DND-41 (cell line): ENCODE data around the gene F7.

Experiments used
- ATAC-seq: fragments of 200-7000 bp; cut with Tn5 transposase; 3 replicates; pipeline ENCODE4 v1.9.1; 2021; ENCODE audit warnings: low read depth; ENCODE audit not compliant: insufficient read depth
- DNase-seq: peaks from one replicate; pipeline ENCODE4 v3.0.0-alpha.2; 2020
- H2AFZ ChIP-seq: 2 replicates; pipeline ENCODE4 v1.6.0; 2012; ENCODE audit warnings: low read depth, low read length
- H3K27ac ChIP-seq: 2 replicates; pipeline ENCODE4 v1.5.1; 2012; ENCODE audit warnings: low read length, inconsistent platforms
- H3K27me3 ChIP-seq: fragments of 200-600 bp; sonication (generic); 2 replicates; pipeline ENCODE4 v1.6.0; 2012; ENCODE audit warnings: low read length, mild to moderate bottlenecking, inconsistent platforms; ENCODE audit not compliant: insufficient read depth, poor library complexity
- H3K36me3 ChIP-seq: 2 replicates; pipeline ENCODE4 v1.5.1; 2012; ENCODE audit warnings: low read length, inconsistent platforms; ENCODE audit not compliant: insufficient read depth
- H3K4me1 ChIP-seq: 2 replicates; pipeline ENCODE4 v1.5.1; 2012; ENCODE audit warnings: mild to moderate bottlenecking, low read length; ENCODE audit not compliant: insufficient read depth
- H3K4me2 ChIP-seq: 2 replicates; pipeline ENCODE4 v1.6.0; 2012; ENCODE audit warnings: mild to moderate bottlenecking, moderate library complexity, low read length, inconsistent platforms; ENCODE audit not compliant: insufficient read depth
- H3K4me3 ChIP-seq, 2 experiments: fragments of 200-600 bp in 1 of 2; shearing (Covaris generic) in 1 of 2; 2 replicates each; pipeline ENCODE4 v1.5.1; 2012 to 2016; ENCODE audit warnings: inconsistent platforms in 2 of 2, low read length in 2 of 2, mild to moderate bottlenecking in 2 of 2, low read depth in 1 of 2, moderate library complexity in 1 of 2
- H3K79me2 ChIP-seq: 2 replicates; pipeline ENCODE4 v1.6.0; 2012; ENCODE audit warnings: low read length, inconsistent platforms; ENCODE audit not compliant: insufficient read depth
- H3K9ac ChIP-seq: 2 replicates; pipeline ENCODE4 v1.6.0; 2012; ENCODE audit warnings: low read depth, mild to moderate bottlenecking, inconsistent platforms, low read length, moderate library complexity
- H3K9me3 ChIP-seq: 2 replicates; pipeline ENCODE4 v1.5.1; 2012; ENCODE audit warnings: low read length, moderate library complexity, mild to moderate bottlenecking, inconsistent platforms; ENCODE audit not compliant: insufficient read depth, severe bottlenecking
- H4K20me1 ChIP-seq: 2 replicates; pipeline ENCODE4 v1.6.0; 2012; ENCODE audit warnings: low read length; ENCODE audit not compliant: insufficient read depth
- CTCF ChIP-seq: IDR thresholded peaks from 2 replicates; pipeline ENCODE4 v1.5.1; 2012; ENCODE audit warnings: borderline replicate concordance, low read length, moderate library complexity, mild to moderate bottlenecking; ENCODE audit not compliant: poor library complexity, severe bottlenecking; ENCODE audit errors: extremely low read depth
- EZH2 ChIP-seq: IDR thresholded peaks from 3 replicates; pipeline ENCODE4 v1.6.1; 2012; ENCODE audit warnings: borderline replicate concordance, low read depth, mild to moderate bottlenecking, moderate library complexity, low read length, inconsistent platforms; ENCODE audit not compliant: severe bottlenecking

F7 gene

GRCh38 chr13:113112893-113113845 is 7.6 kb downstream of the F7 start:
- no peaks in the 10 kb centered on the region for H4K20me1 ChIP-seq
- H3K9ac ChIP-seq = no peak overlapping the region
- no peak overlapping the region for H3K4me2 ChIP-seq
- no peaks in the 10 kb centered on the region for H3K9me3 ChIP-seq
- no peaks in the 10 kb centered on the region for H3K27me3 ChIP-seq
- no peaks in the 10 kb centered on the region for H3K36me3 ChIP-seq
- no peak overlapping the region for H2AFZ ChIP-seq
- no peak overlapping the region for H3K4me3 ChIP-seq
- H3K27ac ChIP-seq = no peak overlapping the region
- ATAC-seq = peak; percentile 53; the same call in 2 of the 3 replicates
- TF ChIP-seq EZH2 (no peak), CTCF (no peak)
- no peaks in the 10 kb centered on the region for H3K79me2 ChIP-seq
- H3K4me1 ChIP-seq = no peaks in the 10 kb centered on the region
- DNase-seq = no peak

GRCh38 chr13:113113846-113114271 is 8.3 kb downstream of the F7 start:
- ATAC-seq (no peak), DNase-seq (no peak)
- H2AFZ ChIP-seq = no peak overlapping the region
- no peaks in the 10 kb centered on the region for H3K36me3 ChIP-seq
- no peak overlapping the region for H3K27ac ChIP-seq
- H3K79me2 ChIP-seq = no peaks in the 10 kb centered on the region
- TF ChIP-seq EZH2 = no peak
- TF ChIP-seq CTCF = no peak
- no peaks in the 10 kb centered on the region for H4K20me1 ChIP-seq
- H3K9me3 ChIP-seq = no peaks in the 10 kb centered on the region
- H3K4me3 ChIP-seq = no peak overlapping the region
- no peaks in the 10 kb centered on the region for H3K4me1 ChIP-seq
- no peak overlapping the region for H3K4me2 ChIP-seq
- H3K9ac ChIP-seq = no peak overlapping the region
- no peaks in the 10 kb centered on the region for H3K27me3 ChIP-seq

DNA sequence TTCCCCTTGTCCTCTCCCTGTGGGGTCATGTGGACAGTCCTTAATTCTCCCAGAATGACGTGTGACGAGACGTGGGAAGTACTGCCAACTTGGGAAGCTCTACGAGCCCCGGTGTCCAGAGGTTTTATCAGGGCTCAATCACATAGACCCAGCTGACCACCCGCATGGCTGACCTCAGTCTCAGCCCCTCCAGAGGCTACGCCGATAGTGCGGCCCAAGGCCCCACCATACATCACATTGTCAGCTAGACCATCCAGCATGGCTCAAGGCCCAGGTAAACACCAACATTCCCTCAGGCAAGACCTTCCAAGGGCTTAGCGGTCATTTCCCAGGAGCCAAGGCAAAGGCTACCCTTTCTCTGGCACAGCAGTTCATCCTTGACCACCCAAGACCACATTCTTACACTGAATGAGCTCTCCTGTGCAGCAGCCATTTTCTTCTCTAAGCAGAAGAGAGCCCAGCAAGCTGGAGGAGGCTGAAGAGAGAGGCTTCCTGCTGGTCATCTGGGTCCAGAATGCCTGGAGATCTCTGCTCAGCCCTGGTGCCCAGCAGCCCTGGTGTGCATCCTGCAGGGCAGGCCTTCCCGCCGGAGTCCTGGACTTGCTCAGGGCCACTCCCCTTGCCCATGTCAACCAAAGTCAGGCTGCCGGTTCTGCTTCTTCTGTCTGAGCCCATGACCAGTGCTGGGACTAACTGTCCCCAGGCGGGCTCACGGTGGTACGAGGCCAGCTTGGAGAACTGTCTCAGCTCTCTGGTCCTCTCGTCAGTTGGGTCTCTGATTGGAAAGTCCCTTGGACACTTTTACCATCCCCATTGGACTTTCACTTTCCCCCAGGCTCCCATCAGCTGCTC is 9.1 kb downstream of the F7 start:
- Histone ChIP-seq H3K4me3 (no peak overlapping the region), H3K27ac (no peak overlapping the region), H4K20me1 (no peaks in the 10 kb centered on the region), H3K79me2 (no peaks in the 10 kb centered on the region), H3K27me3 (no peaks in the 10 kb centered on the region), H3K9ac (no peak overlapping the region), H3K9me3 (no peaks in the 10 kb centered on the region), H3K36me3 (no peaks in the 10 kb centered on the region), H3K4me2 (no peak overlapping the region), H2AFZ (no peak overlapping the region), H3K4me1 (no peaks in the 10 kb centered on the region)
- TF ChIP-seq EZH2 = no peak
- no peak for ATAC-seq
- DNase-seq = no peak
